K562 (cell line): ENCODE measurements around the gene SPATA33. TPM values are rescaled to one million over a fixed set of nuclear protein-coding genes. Genes with fewer than 3 reads are reported as not detected.

Experiments used
- DMBX1 ChIP-seq: fragments of 250-450 bp; sonication (Bioruptor Pico); IDR thresholded peaks from 2 replicates; pipeline ENCODE4 v1.8.0; 2022; ENCODE audit warnings: inconsistent platforms, mild to moderate bottlenecking, moderate library complexity, borderline replicate concordance
- DPF2 ChIP-seq: fragments of 450-650 bp; IDR thresholded peaks from 2 replicates; pipeline ENCODE4 v1.6.1; 2016
- ERF ChIP-seq: fragments of 450-650 bp; formaldehyde crosslinking; IDR thresholded peaks from 2 replicates; pipeline ENCODE4 v1.4.0; 2020; ENCODE audit warnings: mild to moderate bottlenecking, mixed read lengths
- FOXP1 ChIP-seq: sonication (generic); formaldehyde crosslinking; IDR thresholded peaks from 2 replicates; pipeline ENCODE4 v1.8.0; 2022; ENCODE audit warnings: mild to moderate bottlenecking, missing genetic modification reagents
- GATAD2A ChIP-seq: fragments of 450-650 bp; IDR thresholded peaks from 2 replicates; pipeline ENCODE4 v1.6.1; 2017
- L3MBTL2 ChIP-seq: fragments of 450-650 bp; IDR thresholded peaks from 2 replicates; pipeline ENCODE4 v1.6.1; 2016; ENCODE audit warnings: mild to moderate bottlenecking, moderate library complexity
- MYC ChIP-seq, 2 experiments: fragments of 250-450 bp in 1 of 2; sonication (Bioruptor Pico) in 1 of 2; IDR thresholded peaks; 2 replicates each; pipeline versions ENCODE4 v1.5.1 to v1.6.1; 2012 to 2021; ENCODE audit warnings: low read depth in 2 of 2, borderline replicate concordance in 1 of 2, improper control_type of control experiment in 1 of 2, low read length in 1 of 2, mild to moderate bottlenecking in 1 of 2, moderate library complexity in 1 of 2
- NR3C1 ChIP-seq: sonication (generic); formaldehyde crosslinking; IDR thresholded peaks from 2 replicates; pipeline ENCODE4 v1.8.1; 2022; ENCODE audit warnings: missing genetic modification reagents
- PHF8 ChIP-seq: fragments of 200-600 bp; sonication (generic); IDR thresholded peaks from 2 replicates; pipeline ENCODE4 v1.6.1; 2012; ENCODE audit warnings: mixed run types, mild to moderate bottlenecking, inconsistent platforms, low read length, moderate library complexity, borderline replicate concordance
- POLR2A ChIP-seq: fragments of 450-650 bp; conservative IDR thresholded peaks from 2 replicates; pipeline ENCODE4 v1.6.1; 2016
- RBM15 ChIP-seq: fragments of 200-400 bp; formaldehyde crosslinking; IDR thresholded peaks from 2 replicates; pipeline ENCODE4 v1.6.1; 2018; ENCODE audit warnings: mild to moderate bottlenecking, low read length, moderate library complexity; ENCODE audit not compliant: insufficient read depth
- RBM34 ChIP-seq: fragments of 200-400 bp; formaldehyde crosslinking; IDR thresholded peaks from 2 replicates; pipeline ENCODE4 v1.6.1; 2018; ENCODE audit warnings: low read length, borderline replicate concordance; ENCODE audit not compliant: insufficient read depth
- SPI1 ChIP-seq: IDR thresholded peaks from 2 replicates; pipeline ENCODE4 v1.6.1; 2011; ENCODE audit warnings: low read depth, low read length, control low read depth, borderline replicate concordance
- STAT5A ChIP-seq: IDR thresholded peaks from 2 replicates; pipeline ENCODE4 v1.6.1; 2012; ENCODE audit warnings: low read length, inconsistent platforms, borderline replicate concordance
- ZNF124 ChIP-seq: sonication (generic); formaldehyde crosslinking; IDR thresholded peaks from 2 replicates; pipeline ENCODE4 v1.8.1; 2022; ENCODE audit warnings: missing genetic modification reagents
- ZNF707 ChIP-seq: fragments of 250-450 bp; sonication (Bioruptor Pico); conservative IDR thresholded peaks from 2 replicates; pipeline ENCODE4 v1.8.0; 2022; ENCODE audit warnings: inconsistent platforms, mild to moderate bottlenecking, moderate library complexity
- ZZZ3 ChIP-seq: fragments of 450-650 bp; IDR thresholded peaks from 2 replicates; pipeline ENCODE4 v1.6.1; 2016; ENCODE audit warnings: antibody characterized with exemption, mild to moderate bottlenecking, moderate library complexity
- polyA plus RNA-seq, 8 experiments: library from polyadenylated mRNA; depleted of rRNA in 4 of 8; stranded (reverse) in 5 of 8; unstranded in 3 of 8; fragments of >200 nt; fragmentation: Nextera tagmentation in 2 of 8; fragmentation: Illumina TruSeq in 1 of 8; extraction: Ambion mirVana in 2 of 8; extraction: Trizol in 1 of 8; gene quantifications; 2 replicates each; pipeline versions ENCODE4 v1.2.1 to v1.2.3, GENCODE V29; 2011 to 2014; ENCODE audit warnings: inconsistent platforms in 1 of 8, missing spikeins in 1 of 8
- total RNA-seq, 7 experiments: library from RNA; depleted of rRNA in 6 of 7; stranded (reverse); fragments of >200 nt in 6 of 7; fragmentation: Illumina TruSeq in 2 of 7; extraction: Trizol in 2 of 7; gene quantifications; 2 replicates each; pipeline versions ENCODE4 v1.2.1 to v1.2.3, GENCODE V29; 2011 to 2021; ENCODE audit warnings: low replicate concordance in 1 of 7
- TF ChIP-seq, protein P1 (sequence below), 2 experiments: fragments of 450-650 bp; IDR thresholded peaks; 2 replicates each; pipeline ENCODE4 v1.6.1; 2018; ENCODE audit warnings: mild to moderate bottlenecking in 2 of 2, low read depth in 1 of 2; ENCODE audit not compliant: partially characterized antibody in 2 of 2
- TF ChIP-seq, protein P2 (sequence below): fragments of 450-650 bp; formaldehyde crosslinking; IDR thresholded peaks from 2 replicates; pipeline ENCODE4 v1.4.0; 2022; ENCODE audit warnings: mild to moderate bottlenecking, moderate library complexity
- TF ChIP-seq, protein P3 (sequence below): sonication (generic); formaldehyde crosslinking; IDR thresholded peaks from 2 replicates; pipeline ENCODE4 v1.8.0; 2022; ENCODE audit warnings: mild to moderate bottlenecking, missing genetic modification reagents

Gene SPATA33
- total and polyA plus RNA-seq, 9 of the 15 experiments (the other 6 are each of a cell fraction or from before 2014, with no cell fraction given), result 4.0 to 20.0 (median 11.8) TPM

DNA sequence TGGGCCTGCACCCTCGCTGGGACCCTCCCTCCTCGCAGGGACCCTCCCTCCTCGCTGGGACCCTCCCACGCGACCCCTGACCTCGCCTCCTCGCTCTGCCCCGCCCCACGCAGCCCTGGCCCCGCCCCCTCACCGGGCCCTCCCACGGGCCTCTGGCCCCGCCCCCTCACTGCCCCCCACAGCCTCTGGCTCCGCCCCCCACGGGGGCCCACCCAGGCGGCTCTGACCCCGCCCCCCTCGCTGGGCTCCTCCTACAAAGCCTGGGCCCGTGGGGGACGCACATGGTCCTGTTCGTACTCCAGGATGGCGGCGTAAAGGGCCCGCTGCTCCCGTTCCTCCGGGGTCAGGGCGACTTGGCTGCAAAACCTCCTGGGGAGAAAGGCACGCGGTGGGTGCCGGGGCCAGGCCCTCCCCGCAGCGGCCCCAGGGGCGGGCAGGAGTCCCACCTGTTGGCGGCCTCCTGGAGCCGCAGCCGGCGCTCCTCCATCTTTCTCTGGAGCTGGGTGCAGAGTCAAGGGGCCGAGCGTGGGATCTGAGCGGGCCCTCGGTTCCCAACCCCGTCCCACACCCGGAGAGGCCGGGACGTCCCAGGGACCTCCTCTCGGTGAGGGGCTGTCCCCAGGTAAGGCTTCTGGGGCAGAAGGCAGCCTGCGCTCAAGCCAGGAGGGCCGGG lies 54.1 kb downstream of the SPATA33 start (continued):
- TF ChIP-seq ZNF124 (CRISPR knock-in tag) (no peak), RBM15 (no peak), PHF8 (peak; percentile 83; the same call in 1 of the 2 replicates), RBM34 (no peak), DPF2 (no peak), POLR2A (peak; percentile 94), MYC (IDR thresholded peaks at IDR 0.05; ENCODE audit: low read depth, low read length) (peak; percentile 95), MYC (CRISPR knock-in tag; IDR thresholded peaks at IDR 0.05; ENCODE audit: borderline replicate concordance, low read depth) (peak; percentile 94), NR3C1 (CRISPR knock-in tag) (no peak), DMBX1 (CRISPR knock-in tag) (0 out of 2 replicates have a peak, but pooled peaks have one; percentile 22), FOXP1 (CRISPR knock-in tag) (no peak), L3MBTL2 (peak; percentile 80), ZNF707 (CRISPR knock-in tag) (no peak), STAT5A (no peak), SPI1 (no peak), GATAD2A (0 out of 2 replicates have a peak, but pooled peaks have one; percentile 14), ZZZ3 (no peak), ERF (0 out of 2 replicates have a peak, but pooled peaks have one; percentile 34)
- TF ChIP-seq, protein P1, sequence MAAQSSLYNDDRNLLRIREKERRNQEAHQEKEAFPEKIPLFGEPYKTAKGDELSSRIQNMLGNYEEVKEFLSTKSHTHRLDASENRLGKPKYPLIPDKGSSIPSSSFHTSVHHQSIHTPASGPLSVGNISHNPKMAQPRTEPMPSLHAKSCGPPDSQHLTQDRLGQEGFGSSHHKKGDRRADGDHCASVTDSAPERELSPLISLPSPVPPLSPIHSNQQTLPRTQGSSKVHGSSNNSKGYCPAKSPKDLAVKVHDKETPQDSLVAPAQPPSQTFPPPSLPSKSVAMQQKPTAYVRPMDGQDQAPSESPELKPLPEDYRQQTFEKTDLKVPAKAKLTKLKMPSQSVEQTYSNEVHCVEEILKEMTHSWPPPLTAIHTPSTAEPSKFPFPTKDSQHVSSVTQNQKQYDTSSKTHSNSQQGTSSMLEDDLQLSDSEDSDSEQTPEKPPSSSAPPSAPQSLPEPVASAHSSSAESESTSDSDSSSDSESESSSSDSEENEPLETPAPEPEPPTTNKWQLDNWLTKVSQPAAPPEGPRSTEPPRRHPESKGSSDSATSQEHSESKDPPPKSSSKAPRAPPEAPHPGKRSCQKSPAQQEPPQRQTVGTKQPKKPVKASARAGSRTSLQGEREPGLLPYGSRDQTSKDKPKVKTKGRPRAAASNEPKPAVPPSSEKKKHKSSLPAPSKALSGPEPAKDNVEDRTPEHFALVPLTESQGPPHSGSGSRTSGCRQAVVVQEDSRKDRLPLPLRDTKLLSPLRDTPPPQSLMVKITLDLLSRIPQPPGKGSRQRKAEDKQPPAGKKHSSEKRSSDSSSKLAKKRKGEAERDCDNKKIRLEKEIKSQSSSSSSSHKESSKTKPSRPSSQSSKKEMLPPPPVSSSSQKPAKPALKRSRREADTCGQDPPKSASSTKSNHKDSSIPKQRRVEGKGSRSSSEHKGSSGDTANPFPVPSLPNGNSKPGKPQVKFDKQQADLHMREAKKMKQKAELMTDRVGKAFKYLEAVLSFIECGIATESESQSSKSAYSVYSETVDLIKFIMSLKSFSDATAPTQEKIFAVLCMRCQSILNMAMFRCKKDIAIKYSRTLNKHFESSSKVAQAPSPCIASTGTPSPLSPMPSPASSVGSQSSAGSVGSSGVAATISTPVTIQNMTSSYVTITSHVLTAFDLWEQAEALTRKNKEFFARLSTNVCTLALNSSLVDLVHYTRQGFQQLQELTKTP (IDR thresholded peaks at IDR 0.05; ENCODE audit: low read depth in 1 of 2, partially characterized antibody in 2 of 2), result no peak
- TF ChIP-seq, protein P2, sequence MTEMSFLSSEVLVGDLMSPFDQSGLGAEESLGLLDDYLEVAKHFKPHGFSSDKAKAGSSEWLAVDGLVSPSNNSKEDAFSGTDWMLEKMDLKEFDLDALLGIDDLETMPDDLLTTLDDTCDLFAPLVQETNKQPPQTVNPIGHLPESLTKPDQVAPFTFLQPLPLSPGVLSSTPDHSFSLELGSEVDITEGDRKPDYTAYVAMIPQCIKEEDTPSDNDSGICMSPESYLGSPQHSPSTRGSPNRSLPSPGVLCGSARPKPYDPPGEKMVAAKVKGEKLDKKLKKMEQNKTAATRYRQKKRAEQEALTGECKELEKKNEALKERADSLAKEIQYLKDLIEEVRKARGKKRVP (CRISPR knock-in tag), result no peak
- TF ChIP-seq, protein P3, sequence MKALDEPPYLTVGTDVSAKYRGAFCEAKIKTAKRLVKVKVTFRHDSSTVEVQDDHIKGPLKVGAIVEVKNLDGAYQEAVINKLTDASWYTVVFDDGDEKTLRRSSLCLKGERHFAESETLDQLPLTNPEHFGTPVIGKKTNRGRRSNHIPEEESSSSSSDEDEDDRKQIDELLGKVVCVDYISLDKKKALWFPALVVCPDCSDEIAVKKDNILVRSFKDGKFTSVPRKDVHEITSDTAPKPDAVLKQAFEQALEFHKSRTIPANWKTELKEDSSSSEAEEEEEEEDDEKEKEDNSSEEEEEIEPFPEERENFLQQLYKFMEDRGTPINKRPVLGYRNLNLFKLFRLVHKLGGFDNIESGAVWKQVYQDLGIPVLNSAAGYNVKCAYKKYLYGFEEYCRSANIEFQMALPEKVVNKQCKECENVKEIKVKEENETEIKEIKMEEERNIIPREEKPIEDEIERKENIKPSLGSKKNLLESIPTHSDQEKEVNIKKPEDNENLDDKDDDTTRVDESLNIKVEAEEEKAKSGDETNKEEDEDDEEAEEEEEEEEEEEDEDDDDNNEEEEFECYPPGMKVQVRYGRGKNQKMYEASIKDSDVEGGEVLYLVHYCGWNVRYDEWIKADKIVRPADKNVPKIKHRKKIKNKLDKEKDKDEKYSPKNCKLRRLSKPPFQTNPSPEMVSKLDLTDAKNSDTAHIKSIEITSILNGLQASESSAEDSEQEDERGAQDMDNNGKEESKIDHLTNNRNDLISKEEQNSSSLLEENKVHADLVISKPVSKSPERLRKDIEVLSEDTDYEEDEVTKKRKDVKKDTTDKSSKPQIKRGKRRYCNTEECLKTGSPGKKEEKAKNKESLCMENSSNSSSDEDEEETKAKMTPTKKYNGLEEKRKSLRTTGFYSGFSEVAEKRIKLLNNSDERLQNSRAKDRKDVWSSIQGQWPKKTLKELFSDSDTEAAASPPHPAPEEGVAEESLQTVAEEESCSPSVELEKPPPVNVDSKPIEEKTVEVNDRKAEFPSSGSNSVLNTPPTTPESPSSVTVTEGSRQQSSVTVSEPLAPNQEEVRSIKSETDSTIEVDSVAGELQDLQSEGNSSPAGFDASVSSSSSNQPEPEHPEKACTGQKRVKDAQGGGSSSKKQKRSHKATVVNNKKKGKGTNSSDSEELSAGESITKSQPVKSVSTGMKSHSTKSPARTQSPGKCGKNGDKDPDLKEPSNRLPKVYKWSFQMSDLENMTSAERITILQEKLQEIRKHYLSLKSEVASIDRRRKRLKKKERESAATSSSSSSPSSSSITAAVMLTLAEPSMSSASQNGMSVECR (CRISPR knock-in tag), result peak; percentile 95
